Keratinocyte (primary cell): ENCODE data around the gene ABITRAM. TPM values are rescaled to one million over a fixed set of nuclear protein-coding genes. Genes with fewer than 3 reads are reported as not detected.

Experiments used
- DNase-seq: peaks from one replicate; pipeline ENCODE4 v3.0.0-alpha.2; 2011; ENCODE audit warnings: low read depth, missing footprints, low spot score
- FAIRE-seq: peaks from 2 replicates; lab custom pipeline; 2011; peaks lifted over from hg19 to GRCh38; lab: Jason Lieb, UNC
- H2AFZ ChIP-seq: 2 replicates; pipeline ENCODE4 v1.6.0; 2012; ENCODE audit warnings: low read length, control low read depth, inconsistent platforms; ENCODE audit not compliant: control insufficient read depth
- H3K27ac ChIP-seq: 2 replicates; pipeline ENCODE4 v1.5.1; 2011; ENCODE audit warnings: low read length; ENCODE audit not compliant: control insufficient read depth, insufficient read depth
- H3K27me3 ChIP-seq: 3 replicates; pipeline ENCODE4 v1.6.0; 2011; ENCODE audit warnings: low read length; ENCODE audit not compliant: control insufficient read depth, insufficient read depth; ENCODE audit errors: extremely low read depth
- H3K36me3 ChIP-seq, 2 experiments: 2 replicates in 1 of 2; 3 replicates in 1 of 2; pipeline ENCODE4 v1.5.1; 2011; ENCODE audit warnings: low read length in 2 of 2, mild to moderate bottlenecking in 1 of 2; ENCODE audit not compliant: control insufficient read depth in 2 of 2, insufficient read depth in 2 of 2; ENCODE audit errors: extremely low read depth in 1 of 2
- H3K4me1 ChIP-seq: 3 replicates; pipeline ENCODE4 v1.5.1; 2011; ENCODE audit warnings: low read length; ENCODE audit not compliant: control insufficient read depth, insufficient read depth; ENCODE audit errors: extremely low read depth
- H3K4me2 ChIP-seq: 3 replicates; pipeline ENCODE4 v1.6.0; 2011; ENCODE audit warnings: low read depth, low read length; ENCODE audit not compliant: control insufficient read depth, insufficient read depth; ENCODE audit errors: extremely low read depth
- H3K4me3 ChIP-seq, 3 experiments: fragments of 200-600 bp in 1 of 3; sonication (generic) in 1 of 3; 2 replicates in 2 of 3; 3 replicates in 1 of 3; pipeline ENCODE4 v1.5.1; 2011 to 2016; ENCODE audit warnings: low read length in 3 of 3, mild to moderate bottlenecking in 3 of 3, control low read depth in 2 of 3, inconsistent platforms in 1 of 3, low read depth in 1 of 3, mixed read lengths in 1 of 3, mixed run types in 1 of 3, moderate library complexity in 1 of 3; ENCODE audit not compliant: control insufficient read depth in 2 of 3, insufficient read depth in 2 of 3; ENCODE audit errors: extremely low read depth in 1 of 3
- H3K79me2 ChIP-seq: 2 replicates; pipeline ENCODE4 v1.6.0; 2012; ENCODE audit warnings: low read length; ENCODE audit not compliant: control insufficient read depth, insufficient read depth
- H3K9ac ChIP-seq: 3 replicates; pipeline ENCODE4 v1.6.0; 2011; ENCODE audit warnings: low read length; ENCODE audit not compliant: control insufficient read depth, insufficient read depth; ENCODE audit errors: extremely low read depth
- H3K9me1 ChIP-seq: 3 replicates; pipeline ENCODE4 v1.6.0; 2011; ENCODE audit warnings: low read length; ENCODE audit not compliant: control insufficient read depth, insufficient read depth; ENCODE audit errors: extremely low read depth
- H3K9me3 ChIP-seq: 2 replicates; pipeline ENCODE4 v1.5.1; 2012; ENCODE audit warnings: low read depth, low read length; ENCODE audit not compliant: control insufficient read depth
- H4K20me1 ChIP-seq: 3 replicates; pipeline ENCODE4 v1.6.0; 2011; ENCODE audit warnings: low read length; ENCODE audit not compliant: control insufficient read depth, insufficient read depth; ENCODE audit errors: extremely low read depth
- CTCF ChIP-seq, 3 experiments: IDR thresholded peaks in 1 of 3; conservative IDR thresholded peaks in 1 of 3; optimal IDR thresholded peaks in 1 of 3; 2 replicates in 2 of 3; 3 replicates in 1 of 3; pipeline versions ENCODE3 to v1.5.1; 2011; ENCODE audit warnings: low read length in 3 of 3, mild to moderate bottlenecking in 3 of 3, moderate library complexity in 2 of 3, control low read depth in 1 of 3, inconsistent platforms in 1 of 3; ENCODE audit not compliant: insufficient read depth in 2 of 3; ENCODE audit errors: extremely low read depth in 1 of 3
- EZH2 ChIP-seq: IDR thresholded peaks from one replicate; pipeline ENCODE4 v1.6.1; 2012; ENCODE audit warnings: inconsistent platforms, mild to moderate bottlenecking, low read length, moderate library complexity
- dilution Hi-C: fragments of 300-500 bp; cut with MboI; formaldehyde crosslinking; loops from one replicate; pipeline ENCODE4 v1.7.0; 2020; ENCODE audit warnings: low sequenced_read_pairs; ENCODE audit not compliant: extremely low pct_ligation_motif_present
- polyA plus RNA-seq, 5 experiments: library from polyadenylated mRNA; depleted of rRNA in 3 of 5; stranded (reverse) in 3 of 5; stranded (forward) in 1 of 5; unstranded in 1 of 5; fragments of >200 nt; gene quantifications; 1 replicate in 1 of 5; 2 replicates in 3 of 5; 3 replicates in 1 of 5; pipeline versions ENCODE4 v1.2.1 to v1.2.3, GENCODE V29; 2011 to 2012; ENCODE audit warnings: missing spikeins in 2 of 5, low read depth in 1 of 5, low replicate concordance in 1 of 5

ABITRAM gene
- polyA plus RNA-seq, 1 donor (not counting 4 experiments of a cell fraction or from before 2014, with no cell fraction given): 30.5 TPM

DNA sequence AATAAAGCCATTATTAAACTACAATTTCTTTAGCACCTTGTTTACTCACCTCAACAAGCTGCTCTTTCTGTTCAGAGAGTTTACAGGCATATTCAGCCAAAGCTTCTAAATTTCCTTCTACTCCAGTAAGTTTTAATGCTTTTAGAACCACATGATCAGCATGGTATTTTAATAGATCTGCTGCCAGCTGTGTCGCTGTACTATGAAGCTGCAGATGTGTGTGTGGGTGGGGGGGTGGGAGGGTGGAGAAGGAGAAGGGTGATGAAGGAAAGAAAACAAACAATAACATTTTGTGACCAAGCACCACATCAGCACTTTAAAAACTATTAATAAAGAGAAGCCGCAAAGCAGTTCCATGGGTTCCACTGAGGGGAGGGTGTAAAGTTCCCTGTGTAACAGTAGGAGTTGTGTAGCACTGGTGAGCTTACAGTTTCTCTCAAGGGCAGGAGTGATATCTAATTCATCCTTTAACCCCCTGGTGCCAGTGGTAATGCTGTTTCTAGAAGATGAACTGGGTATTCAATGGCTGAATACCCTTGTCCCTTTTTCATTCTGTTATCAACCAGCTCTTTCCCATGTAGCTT, 38.5 kb downstream of the ABITRAM start:
- no peak overlapping the region for H3K4me2 ChIP-seq
- H4K20me1 ChIP-seq: no peaks in the 10 kb centered on the region
- no peak overlapping the region for H3K4me3 ChIP-seq
- dilution Hi-C loops: no loop called here
- no peak overlapping the region for H2AFZ ChIP-seq
- no peaks in the 10 kb centered on the region for H3K27me3 ChIP-seq
- H3K9ac ChIP-seq: no peak overlapping the region
- no peaks in the 10 kb centered on the region for H3K79me2 ChIP-seq
- FAIRE-seq: no peak
- H3K9me3 ChIP-seq: no peaks in the 10 kb centered on the region
- no peak for DNase-seq
- no peak for TF ChIP-seq CTCF (optimal IDR thresholded peaks at IDR 0.05 in 1 of 3, IDR thresholded peaks at IDR 0.05 in 1 of 3, conservative IDR thresholded peaks at IDR 0.05 in 1 of 3; ENCODE audit: extremely low read depth in 1 of 3, insufficient read depth in 2 of 3, low read length in 3 of 3)
- TF ChIP-seq EZH2: no peak
- no peak overlapping the region for H3K27ac ChIP-seq
- no peaks in the 10 kb centered on the region for H3K4me1 ChIP-seq
- H3K9me1 ChIP-seq: no peaks in the 10 kb centered on the region
- peaks cover 14 to 19% of the 10 kb centered on the region in 2 experiments for H3K36me3 ChIP-seq

GRCh38 chr9:108973895-108974294, 39.7 kb downstream of the ABITRAM start:
- TF ChIP-seq EZH2 (no peak), CTCF (optimal IDR thresholded peaks at IDR 0.05 in 1 of 3, IDR thresholded peaks at IDR 0.05 in 1 of 3, conservative IDR thresholded peaks at IDR 0.05 in 1 of 3; ENCODE audit: extremely low read depth in 1 of 3, insufficient read depth in 2 of 3, low read length in 3 of 3) (no peak)
- no peaks in the 10 kb centered on the region for H3K4me1 ChIP-seq
- H4K20me1 ChIP-seq: no peaks in the 10 kb centered on the region
- dilution Hi-C loops: no loop called here
- no peak overlapping the region for H3K9ac ChIP-seq
- H3K27ac ChIP-seq: no peak overlapping the region
- H3K9me3 ChIP-seq: no peaks in the 10 kb centered on the region
- H3K9me1 ChIP-seq: no peaks in the 10 kb centered on the region
- no peak for FAIRE-seq
- DNase-seq: no peak
- H3K4me3 ChIP-seq: no peak overlapping the region
- no peak overlapping the region for H3K4me2 ChIP-seq
- peaks cover 12 to 22% of the 10 kb centered on the region in 2 experiments for H3K36me3 ChIP-seq
- no peaks in the 10 kb centered on the region for H3K27me3 ChIP-seq
- no peak overlapping the region for H2AFZ ChIP-seq
- no peaks in the 10 kb centered on the region for H3K79me2 ChIP-seq
